ENCODE measurements around the gene TP53TG5. TPM values are rescaled to one million over a fixed set of nuclear protein-coding genes. Genes with fewer than 3 reads are reported as not detected.
A peak's percentile ranks its signal among the peaks of the same experiment; 100 is the strongest.

The TP53TG5 gene
- total and polyA plus RNA-seq, 3 experiments from 2014 or later, result not detected

DNA sequence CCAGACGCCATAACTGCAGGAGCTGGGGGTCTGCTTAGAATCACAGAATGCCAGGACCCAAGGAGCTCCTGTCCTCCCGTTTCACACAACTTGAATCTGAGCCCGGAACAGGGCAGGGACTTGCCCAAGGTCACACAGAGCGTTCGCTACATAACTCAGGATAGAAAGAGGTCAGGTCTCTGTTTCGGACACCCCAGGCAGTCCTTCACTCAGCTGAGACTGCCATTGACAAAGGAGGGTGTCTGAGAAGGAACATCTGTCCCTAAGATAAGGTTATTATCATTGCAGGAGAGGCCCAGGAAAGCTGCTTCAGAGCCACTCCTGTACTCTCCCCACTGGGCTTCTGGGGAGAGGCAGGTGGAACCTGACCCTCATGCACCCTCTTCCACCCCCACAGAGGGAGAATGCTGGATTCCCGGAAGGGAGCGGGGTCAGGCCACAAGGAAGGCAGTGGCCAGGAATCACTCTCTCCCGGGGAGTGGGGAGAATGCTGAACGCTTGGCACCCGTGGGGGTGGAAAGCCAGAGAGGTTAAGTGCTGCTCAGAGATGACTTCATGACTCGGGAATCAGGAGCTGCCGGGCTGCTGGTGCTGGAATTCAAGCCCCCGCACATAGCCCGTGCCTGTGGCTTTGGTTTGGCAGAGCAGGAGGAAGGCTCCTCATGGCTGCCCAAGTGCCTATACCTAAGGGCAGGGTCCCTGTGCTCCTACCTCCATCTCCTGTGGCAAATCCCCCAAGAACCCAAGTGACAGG is 40.6 kb downstream of the TP53TG5 start:
- H3K27ac Mint-ChIP-seq, result no peak overlapping the region
- POLR2A ChIA-PET, result no interaction called here

GRCh38 chr20:45336530-45337366 is 41.4 kb downstream of the TP53TG5 start:
- no peak for DNase-seq
- H3K4me1 ChIP-seq (ENCODE audit: insufficient read depth, low read length), result no peaks in the 10 kb centered on the region
- ChIA-PET CTCF (interaction anchor here (1.4 to 2.4 kb wide), 2 partner anchors 11 to 100 kb away, joined by 4 to 10 read pairs; no protein-coding TSS in a partner anchor), POLR2A (no interaction called here)
- H3K4me3 Mint-ChIP-seq, result no peak overlapping the region
- H3K4me3 ChIP-seq (ENCODE audit: low read length), result no peak overlapping the region
- no peaks in the 10 kb centered on the region for H3K27me3 ChIP-seq (ENCODE audit: insufficient read depth, low read length, poor library complexity, severe bottlenecking)
- H3K27ac ChIP-seq (ENCODE audit: low read depth, low read length), result no peak overlapping the region
- H3K36me3 Mint-ChIP-seq, result no peaks in the 10 kb centered on the region
- H3K36me3 ChIP-seq (ENCODE audit: insufficient read depth, low read length), result no peaks in the 10 kb centered on the region
- no peaks in the 10 kb centered on the region for H3K4me1 Mint-ChIP-seq
- no peaks in the 10 kb centered on the region for H3K9me3 ChIP-seq (ENCODE audit: low read length)
- peak overlapping the region in 1 of 8 donors; percentile 23 for H3K27ac Mint-ChIP-seq
- no peaks in the 10 kb centered on the region for H3K9me3 Mint-ChIP-seq
- H3K27me3 Mint-ChIP-seq, result no peaks in the 10 kb centered on the region

More for the DNA sequence above, 40.6 kb downstream of the TP53TG5 start:
- CTCF ChIA-PET, result no interaction called here
- H3K27me3 ChIP-seq (ENCODE audit: insufficient read depth, low read length, poor library complexity, severe bottlenecking), result no peaks in the 10 kb centered on the region
- H3K9me3 ChIP-seq (ENCODE audit: low read length), result no peaks in the 10 kb centered on the region
- Mint-ChIP-seq H3K27me3 (no peaks in the 10 kb centered on the region), H3K36me3 (no peaks in the 10 kb centered on the region), H3K9me3 (no peaks in the 10 kb centered on the region), H3K4me1 (no peaks in the 10 kb centered on the region), H3K4me3 (no peak overlapping the region)
- no peaks in the 10 kb centered on the region for H3K36me3 ChIP-seq (ENCODE audit: insufficient read depth, low read length)
- no peak for DNase-seq
- no peak overlapping the region for H3K4me3 ChIP-seq (ENCODE audit: low read length)
- H3K4me1 ChIP-seq (ENCODE audit: insufficient read depth, low read length), result no peaks in the 10 kb centered on the region
- peak overlapping the region; percentile 14 for H3K27ac ChIP-seq (ENCODE audit: low read depth, low read length)

- no peak for DNase-seq
- Mint-ChIP-seq H3K4me3 (no peak overlapping the region), H3K36me3 (no peaks in the 10 kb centered on the region), H3K27me3 (no peaks in the 10 kb centered on the region), H3K27ac (peak overlapping the region in 2 of 8 donors; percentile 33 to 79), H3K4me1 (no peaks in the 10 kb centered on the region), H3K9me3 (no peaks in the 10 kb centered on the region)
- CTCF ChIA-PET, result interaction anchor here (0.9 kb wide), 1 partner anchor 37 kb away, joined by 3 read pairs; no protein-coding TSS in a partner anchor
- POLR2A ChIA-PET, result no interaction called here
- Histone ChIP-seq H3K9me3 (ENCODE audit: low read length) (no peaks in the 10 kb centered on the region), H3K4me1 (ENCODE audit: insufficient read depth, low read length) (no peaks in the 10 kb centered on the region), H3K27ac (ENCODE audit: low read depth, low read length) (no peak overlapping the region), H3K4me3 (ENCODE audit: low read length) (no peak overlapping the region), H3K36me3 (ENCODE audit: insufficient read depth, low read length) (no peaks in the 10 kb centered on the region), H3K27me3 (ENCODE audit: insufficient read depth, low read length, poor library complexity, severe bottlenecking) (no peaks in the 10 kb centered on the region)
Measured at GRCh38 chr20:45330476-45330875, 47.6 kb downstream of the TP53TG5 start.

DNA sequence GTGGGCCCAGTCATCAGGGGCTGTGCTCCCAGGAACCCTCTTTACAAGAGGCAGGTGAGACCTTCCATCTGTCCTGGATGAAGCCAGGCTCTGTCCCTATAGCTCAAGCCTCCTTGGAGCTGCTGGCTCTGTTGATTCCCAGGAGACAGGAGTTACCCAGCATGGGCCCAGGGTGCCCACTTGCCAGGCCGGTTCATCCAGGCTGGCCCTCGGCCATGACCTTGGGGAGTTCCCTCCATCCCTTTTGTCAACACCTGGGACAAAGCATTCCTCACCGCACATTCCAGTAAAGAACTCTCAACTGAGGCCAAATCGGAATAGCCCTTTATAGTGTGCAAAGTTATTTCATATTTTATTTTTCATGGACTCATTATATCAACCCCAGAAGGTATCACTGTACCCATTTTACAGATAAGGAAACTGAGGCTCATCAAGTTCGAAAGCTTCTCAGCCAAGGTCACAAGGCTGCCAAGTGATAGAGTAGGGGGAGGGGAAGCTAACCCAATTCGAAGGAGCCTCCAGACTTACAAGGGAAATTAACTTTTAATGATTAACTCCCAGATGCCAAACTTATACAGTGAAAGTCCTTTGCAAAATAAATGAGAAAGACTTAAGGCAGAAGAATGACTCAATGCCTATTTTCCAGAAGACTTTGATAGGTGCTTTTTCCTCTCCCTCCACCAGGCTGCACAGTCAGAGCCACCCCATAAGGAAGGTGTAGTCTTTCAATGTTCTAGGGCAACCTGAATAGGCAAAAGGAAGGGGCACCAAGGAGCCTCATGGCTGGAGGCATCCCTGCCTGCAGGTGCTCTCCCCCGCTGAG is 48.4 kb downstream of the TP53TG5 start:
- no peaks in the 10 kb centered on the region for H3K4me1 Mint-ChIP-seq

GRCh38 chr20:45328451-45328850 is 49.7 kb downstream of the TP53TG5 start:
- no peaks in the 10 kb centered on the region for H3K36me3 ChIP-seq (ENCODE audit: insufficient read depth, low read length)
- no peaks in the 10 kb centered on the region for H3K4me1 ChIP-seq (ENCODE audit: insufficient read depth, low read length)
- Mint-ChIP-seq H3K4me3 (no peak overlapping the region), H3K27ac (no peak overlapping the region), H3K36me3 (no peaks in the 10 kb centered on the region), H3K27me3 (no peaks in the 10 kb centered on the region), H3K9me3 (no peaks in the 10 kb centered on the region), H3K4me1 (no peaks in the 10 kb centered on the region)
- ChIA-PET CTCF (no interaction called here), POLR2A (no interaction called here)
- no peak overlapping the region for H3K4me3 ChIP-seq (ENCODE audit: low read length)
- H3K9me3 ChIP-seq (ENCODE audit: low read length), result no peaks in the 10 kb centered on the region
- no peak overlapping the region for H3K27ac ChIP-seq (ENCODE audit: low read depth, low read length)
- DNase-seq, result no peak
- no peaks in the 10 kb centered on the region for H3K27me3 ChIP-seq (ENCODE audit: insufficient read depth, low read length, poor library complexity, severe bottlenecking)

More for the DNA sequence above, 48.4 kb downstream of the TP53TG5 start:
- H3K4me3 Mint-ChIP-seq, result no peak overlapping the region
- H3K36me3 Mint-ChIP-seq, result no peaks in the 10 kb centered on the region
- no peaks in the 10 kb centered on the region for H3K9me3 Mint-ChIP-seq
- no peak for DNase-seq
- H3K27me3 Mint-ChIP-seq, result no peaks in the 10 kb centered on the region
- H3K27ac Mint-ChIP-seq, result peak overlapping the region in 1 of 8 donors; percentile 79
- Histone ChIP-seq H3K27me3 (ENCODE audit: insufficient read depth, low read length, poor library complexity, severe bottlenecking) (no peaks in the 10 kb centered on the region), H3K4me1 (ENCODE audit: insufficient read depth, low read length) (no peaks in the 10 kb centered on the region), H3K36me3 (ENCODE audit: insufficient read depth, low read length) (no peaks in the 10 kb centered on the region), H3K9me3 (ENCODE audit: low read length) (no peaks in the 10 kb centered on the region), H3K4me3 (ENCODE audit: low read length) (no peak overlapping the region), H3K27ac (ENCODE audit: low read depth, low read length) (no peak overlapping the region)
- CTCF ChIA-PET, result interaction anchor here (0.8 to 1.0 kb wide), 3 partner anchors 10 to 441 kb away, joined by 3 to 5 read pairs (median 3); no protein-coding TSS in a partner anchor
- POLR2A ChIA-PET, result interaction anchor here (0.5 kb wide), 1 partner anchor 444 kb away, joined by 4 read pairs; no protein-coding TSS in a partner anchor

DNA sequence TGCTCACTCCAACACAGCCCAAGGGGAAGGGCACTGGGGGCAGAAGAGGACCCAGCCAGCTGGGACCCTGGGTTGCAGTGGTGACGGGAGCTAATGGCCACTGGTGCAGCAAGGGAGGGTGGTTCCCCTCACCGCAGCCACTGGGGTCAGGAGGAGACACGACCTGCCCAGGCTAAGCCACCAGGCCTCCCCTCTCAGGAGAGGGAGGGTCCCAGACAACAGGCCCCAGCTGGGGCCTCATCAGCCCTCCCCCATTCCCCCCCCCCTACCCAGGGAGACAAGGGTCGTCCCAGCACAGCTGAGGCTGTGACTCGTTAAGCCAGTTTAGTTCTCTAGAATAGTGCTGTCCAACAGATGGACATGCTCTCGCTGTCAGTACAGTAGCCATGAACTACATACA is 52.8 kb downstream of the TP53TG5 start:
- peaks cover 12 to 14% (median 12%) of the 10 kb centered on the region in 3 donors for H3K4me1 Mint-ChIP-seq
- H3K36me3 ChIP-seq (ENCODE audit: insufficient read depth, low read length), result no peaks in the 10 kb centered on the region
- POLR2A ChIA-PET, result no interaction called here
- H3K27ac Mint-ChIP-seq, result no peak overlapping the region
- H3K9me3 ChIP-seq (ENCODE audit: low read length), result no peaks in the 10 kb centered on the region
- no peak for DNase-seq
- CTCF ChIA-PET, result interaction anchor here (1.2 to 2.9 kb wide), 4 partner anchors 10 to 446 kb away, joined by 3 to 10 read pairs (median 6); no protein-coding TSS in a partner anchor
- H3K27ac ChIP-seq (ENCODE audit: low read depth, low read length), result no peak overlapping the region
- no peaks in the 10 kb centered on the region for H3K27me3 ChIP-seq (ENCODE audit: insufficient read depth, low read length, poor library complexity, severe bottlenecking)
- H3K9me3 Mint-ChIP-seq, result no peaks in the 10 kb centered on the region
- H3K27me3 Mint-ChIP-seq, result no peaks in the 10 kb centered on the region
- peaks cover 12% of the 10 kb centered on the region for H3K4me1 ChIP-seq (ENCODE audit: insufficient read depth, low read length)
- no peak overlapping the region for H3K4me3 Mint-ChIP-seq
- no peak overlapping the region for H3K4me3 ChIP-seq (ENCODE audit: low read length)
- no peaks in the 10 kb centered on the region for H3K36me3 Mint-ChIP-seq

- no peak overlapping the region for H3K27ac ChIP-seq (ENCODE audit: low read depth, low read length)
- Mint-ChIP-seq H3K27ac (no peak overlapping the region), H3K27me3 (no peaks in the 10 kb centered on the region), H3K36me3 (no peaks in the 10 kb centered on the region), H3K4me3 (no peak overlapping the region), H3K9me3 (no peaks in the 10 kb centered on the region), H3K4me1 (peaks cover 20 to 25% (median 22%) of the 10 kb centered on the region in 3 donors)
- ChIA-PET POLR2A (no interaction called here), CTCF (interaction anchor here (0.7 to 9.9 kb wide), 6 partner anchors 12 to 447 kb away, joined by 3 to 81 read pairs (median 6); partner anchors contain the start of gene SDC4)
- no peaks in the 10 kb centered on the region for H3K9me3 ChIP-seq (ENCODE audit: low read length)
- no peak overlapping the region for H3K4me3 ChIP-seq (ENCODE audit: low read length)
- no peaks in the 10 kb centered on the region for H3K27me3 ChIP-seq (ENCODE audit: insufficient read depth, low read length, poor library complexity, severe bottlenecking)
- no peaks in the 10 kb centered on the region for H3K36me3 ChIP-seq (ENCODE audit: insufficient read depth, low read length)
- DNase-seq, result no peak
- H3K4me1 ChIP-seq (ENCODE audit: insufficient read depth, low read length), result peaks cover 26% of the 10 kb centered on the region
Measured at GRCh38 chr20:45323731-45324130, 54.4 kb downstream of the TP53TG5 start.

Measured in CD8-positive, alpha-beta memory T cell (primary cell).